Mesothelial cell of epicardium (in vitro differentiated cells): ENCODE measurements around the gene GRM2. TPM values are rescaled to one million over a fixed set of nuclear protein-coding genes. Genes with fewer than 3 reads are reported as not detected.

Source experiments
- DNase-seq, 2 experiments: peaks; one replicate each; pipeline ENCODE4 v3.0.0; 2021; ENCODE audit warnings: low spot score in 2 of 2; ENCODE audit not compliant: unreplicated experiment in 2 of 2
- H3K27ac Mint-ChIP-seq: 2 replicates; pipeline ENCODE4 v1.8.0; 2021; ENCODE audit warnings: mixed read lengths
- H3K27me3 Mint-ChIP-seq: 2 replicates; pipeline ENCODE4 v1.8.0; 2021; ENCODE audit warnings: low read depth, mixed read lengths
- H3K36me3 Mint-ChIP-seq: 2 replicates; pipeline ENCODE4 v1.8.0; 2021; ENCODE audit warnings: mixed read lengths
- H3K4me1 Mint-ChIP-seq: 2 replicates; pipeline ENCODE4 v1.8.0; 2021; ENCODE audit warnings: mixed read lengths
- H3K4me3 Mint-ChIP-seq: 2 replicates; pipeline ENCODE4 v1.8.0; 2021; ENCODE audit warnings: mild to moderate bottlenecking, moderate library complexity, mixed read lengths
- H3K9me3 Mint-ChIP-seq: 2 replicates; pipeline ENCODE4 v1.8.0; 2021; ENCODE audit warnings: mixed read lengths
- CTCF ChIP-seq: fragments of 200-600 bp; sonication (generic); IDR thresholded peaks from one replicate; pipeline ENCODE4 v1.5.0; 2021; ENCODE audit warnings: antibody characterized with exemption; ENCODE audit not compliant: unreplicated experiment
- total RNA-seq: library from RNA; stranded (reverse); gene quantifications from 3 replicates; pipeline ENCODE4 v1.2.1, GENCODE V29; 2021

GRM2 gene
- total RNA-seq, 1 donor from 2014 or later: 0.98 TPM

- H3K9me3 Mint-ChIP-seq: no peaks in the 10 kb centered on the region
- no peak for TF ChIP-seq CTCF
- no peak overlapping the region for H3K4me3 Mint-ChIP-seq
- H3K27me3 Mint-ChIP-seq: no peaks in the 10 kb centered on the region
- peaks cover 9% of the 10 kb centered on the region for H3K4me1 Mint-ChIP-seq
- H3K27ac Mint-ChIP-seq: no peak overlapping the region
- H3K36me3 Mint-ChIP-seq: peaks cover 5% of the 10 kb centered on the region
- DNase-seq: no peak
Measured at GRCh38 chr3:51678186-51678585, 28.7 kb upstream of the GRM2 start.

- no peak overlapping the region for H3K4me3 Mint-ChIP-seq
- TF ChIP-seq CTCF: no peak
- H3K36me3 Mint-ChIP-seq: peaks cover 5% of the 10 kb centered on the region
- H3K27ac Mint-ChIP-seq: no peak overlapping the region
- H3K4me1 Mint-ChIP-seq: peaks cover 5% of the 10 kb centered on the region
- H3K9me3 Mint-ChIP-seq: no peaks in the 10 kb centered on the region
- H3K27me3 Mint-ChIP-seq: no peaks in the 10 kb centered on the region
- DNase-seq: no peak
Measured at GRCh38 chr3:51678641-51679040, 28.2 kb upstream of the GRM2 start.

GRCh38 chr3:51679318-51679717 is 27.6 kb upstream of the GRM2 start:
- no peak for DNase-seq
- Mint-ChIP-seq H3K4me1 (peaks cover 5% of the 10 kb centered on the region), H3K27ac (no peak overlapping the region), H3K9me3 (no peaks in the 10 kb centered on the region), H3K36me3 (peaks cover 5% of the 10 kb centered on the region), H3K27me3 (no peaks in the 10 kb centered on the region), H3K4me3 (no peak overlapping the region)
- no peak for TF ChIP-seq CTCF

DNA sequence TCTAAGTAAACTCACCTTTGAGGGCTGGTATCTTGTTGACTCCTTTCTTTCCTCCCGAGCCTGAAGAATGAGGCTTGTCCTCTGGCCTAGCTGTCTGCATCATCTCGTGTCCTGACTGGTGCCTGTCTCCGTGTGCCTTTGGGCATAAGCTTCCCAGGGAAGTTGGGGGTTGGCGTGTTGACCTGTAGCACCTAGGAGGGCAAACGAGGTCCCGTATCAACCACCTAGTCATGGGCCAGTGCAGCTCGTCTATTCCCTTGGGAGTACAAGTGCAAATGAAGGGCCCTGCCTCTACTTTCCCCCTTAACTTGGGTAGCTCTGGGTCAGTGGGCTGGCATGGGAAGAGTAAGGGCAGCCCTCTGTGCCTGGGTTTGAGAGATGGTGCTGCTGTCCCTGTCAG is 27.1 kb upstream of the GRM2 start:
- DNase-seq: no peak
- H3K4me1 Mint-ChIP-seq: peaks cover 5% of the 10 kb centered on the region
- H3K27me3 Mint-ChIP-seq: no peaks in the 10 kb centered on the region
- H3K9me3 Mint-ChIP-seq: no peaks in the 10 kb centered on the region
- H3K36me3 Mint-ChIP-seq: peaks cover 6% of the 10 kb centered on the region
- H3K27ac Mint-ChIP-seq: no peak overlapping the region
- TF ChIP-seq CTCF: no peak
- H3K4me3 Mint-ChIP-seq: no peak overlapping the region

GRCh38 chr3:51680196-51680595 is 26.7 kb upstream of the GRM2 start:
- peaks cover 5% of the 10 kb centered on the region for H3K36me3 Mint-ChIP-seq
- H3K27me3 Mint-ChIP-seq: no peaks in the 10 kb centered on the region
- H3K4me1 Mint-ChIP-seq: peaks cover 5% of the 10 kb centered on the region
- no peaks in the 10 kb centered on the region for H3K9me3 Mint-ChIP-seq
- TF ChIP-seq CTCF: no peak
- no peak for DNase-seq
- no peak overlapping the region for H3K4me3 Mint-ChIP-seq
- no peak overlapping the region for H3K27ac Mint-ChIP-seq

- peaks cover 5% of the 10 kb centered on the region for H3K4me1 Mint-ChIP-seq
- H3K9me3 Mint-ChIP-seq: no peaks in the 10 kb centered on the region
- peaks cover 10% of the 10 kb centered on the region for H3K36me3 Mint-ChIP-seq
- H3K4me3 Mint-ChIP-seq: no peak overlapping the region
- H3K27me3 Mint-ChIP-seq: no peaks in the 10 kb centered on the region
- no peak overlapping the region for H3K27ac Mint-ChIP-seq
- no peak for TF ChIP-seq CTCF
- DNase-seq: no peak
Measured at GRCh38 chr3:51680663-51681230, 26.1 kb upstream of the GRM2 start.
